ENCODE measurements around the gene INS.
"Not testable (repeated sequence)": the region's sequence is repeated elsewhere in the genome, so short reads cannot be mapped to it uniquely, and the experiment has no call there.

Gene INS

DNA sequence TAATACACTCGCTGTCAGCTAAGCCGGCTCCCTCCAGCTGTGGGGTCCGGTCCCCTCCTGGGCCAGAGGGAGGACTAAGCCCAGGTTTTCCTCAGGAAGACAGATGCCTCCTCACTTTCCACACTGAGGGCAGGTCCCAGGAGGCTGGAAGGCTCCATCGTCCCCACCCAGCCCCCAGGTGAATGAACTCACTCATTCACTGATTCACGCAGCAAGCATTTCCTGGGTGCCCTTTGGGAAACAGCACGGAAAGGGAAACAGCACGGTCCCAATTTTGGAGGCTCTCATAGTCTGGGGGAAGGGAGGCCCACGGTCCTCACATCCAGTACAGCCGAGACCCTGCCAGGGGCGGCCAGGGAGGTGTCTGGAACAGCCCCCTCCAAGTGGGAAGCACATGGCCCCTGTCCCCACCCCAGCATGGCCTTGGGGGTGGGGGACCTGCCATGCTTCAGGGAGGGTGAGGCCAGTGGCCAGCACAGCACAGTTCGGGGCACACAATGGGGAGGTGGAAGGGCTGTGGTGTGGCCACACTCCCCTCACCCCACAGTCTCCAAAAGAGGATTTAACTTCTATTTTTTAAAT is 19.9 kb upstream of the INS start:
- no peak for ATAC-seq

DNA sequence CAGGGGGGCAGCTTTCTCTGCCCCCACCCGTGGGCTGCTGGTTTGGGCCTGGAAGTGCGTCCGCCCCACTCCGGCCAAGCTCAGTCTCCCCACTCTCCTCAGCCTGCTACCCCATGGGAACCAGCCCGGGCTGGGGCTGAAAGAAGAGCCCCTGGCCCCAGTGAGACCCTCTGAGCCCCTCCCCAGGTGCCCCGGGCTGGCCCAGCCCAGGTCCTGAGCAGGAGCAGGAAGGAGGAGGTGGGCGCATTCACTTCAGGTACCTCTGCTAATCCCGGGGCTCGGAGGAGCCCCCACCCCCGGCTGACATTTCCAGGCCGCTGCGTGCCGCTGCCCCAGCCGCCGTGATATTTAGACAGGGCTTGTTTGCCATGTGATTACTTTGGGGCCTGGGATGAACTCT is 19.3 kb upstream of the INS start:
- no peak for ATAC-seq

DNA sequence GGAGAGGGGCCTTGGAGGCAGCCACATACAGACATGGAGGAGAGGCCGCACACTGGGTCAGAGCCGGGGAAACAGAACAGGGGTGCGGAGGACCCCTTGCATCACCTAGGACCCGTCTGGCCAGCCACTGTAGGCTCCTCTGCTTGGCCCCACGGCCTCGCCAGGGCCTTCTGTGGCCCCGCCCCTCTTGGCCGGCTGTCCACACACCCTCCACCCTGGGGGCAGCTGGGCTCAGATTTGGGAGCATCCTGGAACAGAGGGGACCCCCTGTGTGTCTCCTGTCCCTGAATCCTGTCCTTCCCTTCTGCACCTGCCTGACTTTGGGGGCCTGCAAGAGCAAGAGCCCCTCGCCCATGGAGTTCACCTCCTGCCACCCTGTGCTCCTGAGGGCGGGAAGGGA is 18.5 kb upstream of the INS start:
- ATAC-seq = no peak

DNA sequence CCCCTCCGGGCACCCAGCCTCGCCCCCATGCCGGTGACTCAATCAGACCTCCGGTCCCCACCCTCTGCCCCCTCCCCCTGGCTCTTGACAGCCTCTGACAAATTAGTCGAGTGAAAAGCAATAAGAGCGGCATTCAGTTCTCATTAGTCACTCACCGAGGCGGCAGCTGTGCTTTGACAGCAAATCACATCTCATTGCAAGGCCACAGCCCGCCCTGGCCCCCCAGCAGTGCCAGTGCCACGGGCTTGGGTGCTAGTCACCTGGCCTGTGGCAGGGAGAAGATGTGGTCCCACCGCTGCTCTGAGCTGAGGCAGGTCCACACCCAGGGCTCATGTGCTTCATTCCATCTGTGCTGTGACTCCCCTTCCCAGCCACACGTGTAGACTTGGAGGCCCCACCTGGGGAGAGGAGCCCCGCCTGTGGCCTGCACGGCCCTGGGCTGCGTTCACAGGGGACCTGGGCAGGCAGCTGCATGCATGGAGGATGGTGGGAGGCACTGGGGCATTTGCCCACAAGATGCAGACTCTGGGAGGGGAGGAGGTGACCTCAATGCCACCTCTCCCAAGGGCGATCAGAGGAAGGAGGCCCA is 18.0 kb upstream of the INS start:
- no peak for ATAC-seq

DNA sequence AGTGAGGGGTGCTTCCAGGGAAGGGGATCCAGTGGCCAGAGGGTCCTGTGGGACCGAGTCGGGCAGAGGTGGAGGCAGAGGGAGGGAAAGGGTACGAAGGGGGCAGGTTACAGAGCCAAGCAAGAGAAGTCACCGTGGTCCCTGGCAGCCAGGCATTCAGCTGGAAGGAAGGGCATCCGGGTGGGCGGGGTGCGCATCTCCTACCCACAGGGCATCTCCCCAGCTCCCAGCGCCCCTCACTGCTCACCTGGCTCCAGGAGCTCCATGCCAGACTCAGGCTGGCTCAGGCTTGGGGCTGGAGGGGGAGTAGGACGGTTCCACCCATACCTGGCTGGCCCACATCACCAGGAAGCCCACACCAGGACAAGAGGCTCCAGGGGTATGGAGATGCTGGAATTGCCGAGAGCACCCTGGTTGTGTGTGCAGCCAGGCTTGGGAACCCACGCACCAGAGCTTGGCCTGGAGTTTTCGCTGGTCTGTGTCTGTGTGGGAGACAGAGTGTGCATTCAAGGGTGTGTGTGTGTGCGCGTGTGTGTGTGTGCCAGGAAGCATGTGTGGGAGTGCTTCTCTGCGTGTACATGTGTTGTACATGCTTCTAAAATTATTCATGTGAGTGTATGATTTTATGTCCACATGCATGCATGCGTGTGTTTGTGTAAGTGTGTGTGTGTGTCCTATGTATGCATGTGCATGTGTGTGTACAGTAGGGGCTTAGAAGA is 17.2 kb upstream of the INS start:
- ATAC-seq = not testable (repeated sequence)

DNA sequence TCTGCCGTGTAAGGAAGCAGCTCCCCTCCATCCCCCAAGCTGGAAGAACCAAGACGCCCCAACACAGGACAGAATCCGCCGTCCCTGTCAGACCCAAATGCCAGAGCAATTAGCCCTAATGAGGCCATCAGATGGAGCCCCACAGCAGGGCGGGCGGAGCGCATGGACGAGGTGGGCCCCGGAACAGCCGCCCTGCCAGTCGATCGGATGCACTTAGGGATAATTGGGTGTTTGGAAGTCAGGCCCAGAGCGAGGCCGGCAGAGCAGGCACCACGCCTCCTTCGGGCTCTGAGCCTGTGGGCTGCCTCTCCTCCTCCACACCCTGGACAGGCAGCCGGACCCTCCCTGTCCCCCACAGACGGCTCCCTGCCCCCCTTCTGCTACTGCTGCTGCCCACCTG is 16.1 kb upstream of the INS start:
- ATAC-seq = no peak

DNA sequence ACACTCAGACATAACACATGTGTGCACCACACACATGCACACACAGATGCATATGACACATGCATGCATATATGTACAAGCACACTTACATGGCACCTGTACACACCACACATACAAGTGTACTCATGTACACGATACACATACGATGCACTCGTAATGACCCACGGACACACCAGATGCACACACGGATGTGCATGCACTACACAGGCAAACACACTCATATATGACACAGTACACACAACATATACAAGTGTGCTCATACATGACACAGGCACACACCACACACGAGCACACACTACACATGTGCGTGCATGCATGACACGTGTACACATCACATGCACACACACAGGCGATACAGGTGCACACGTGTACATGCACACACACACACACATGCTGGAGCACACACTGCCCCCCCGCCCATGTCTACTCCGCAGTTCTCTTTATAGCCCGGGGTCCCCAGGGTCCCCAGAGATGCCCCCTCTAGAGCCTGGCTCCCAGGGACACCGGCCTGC is 15.4 kb upstream of the INS start:
- no peak for ATAC-seq

DNA sequence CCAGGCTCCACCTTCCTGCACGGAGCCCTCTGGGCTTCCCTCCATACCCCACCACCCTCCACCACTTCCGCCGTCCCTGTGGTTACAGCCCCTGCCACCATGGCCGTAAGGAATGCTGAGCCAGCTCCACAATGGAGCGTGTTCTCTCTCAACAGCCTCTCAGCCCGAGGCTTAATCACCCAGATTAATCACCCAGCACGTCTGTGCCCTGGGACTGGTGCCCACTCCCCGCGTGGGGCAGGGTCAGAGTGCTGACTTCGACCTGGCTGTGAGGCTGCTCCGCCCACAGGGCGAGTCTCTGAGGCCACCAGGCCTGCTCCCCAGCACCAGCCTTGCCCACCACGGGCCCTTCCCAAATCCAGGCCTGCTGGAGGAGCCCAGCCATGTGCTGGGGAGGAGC is 14.7 kb upstream of the INS start:
- ATAC-seq = no peak

DNA sequence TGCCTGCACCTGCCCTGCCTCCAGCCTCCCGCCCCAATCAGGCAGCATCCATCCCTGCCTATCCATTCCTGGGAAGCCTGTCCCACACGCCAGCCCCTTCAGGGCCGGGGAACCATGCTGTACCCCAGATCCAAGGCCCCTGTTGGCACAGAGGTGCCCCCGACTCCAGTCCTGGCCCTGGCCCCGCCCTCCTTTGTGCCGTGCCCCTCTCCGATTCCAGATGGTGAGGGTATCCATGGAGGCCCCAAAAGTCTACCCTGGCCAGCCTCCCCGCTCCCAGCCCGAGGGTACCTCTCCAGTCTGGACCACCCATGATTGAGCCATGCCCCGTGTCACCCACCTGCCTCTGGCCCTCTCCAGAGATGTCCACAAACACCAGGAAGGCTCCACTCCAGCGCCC is 13.4 kb upstream of the INS start:
- ATAC-seq = no peak

DNA sequence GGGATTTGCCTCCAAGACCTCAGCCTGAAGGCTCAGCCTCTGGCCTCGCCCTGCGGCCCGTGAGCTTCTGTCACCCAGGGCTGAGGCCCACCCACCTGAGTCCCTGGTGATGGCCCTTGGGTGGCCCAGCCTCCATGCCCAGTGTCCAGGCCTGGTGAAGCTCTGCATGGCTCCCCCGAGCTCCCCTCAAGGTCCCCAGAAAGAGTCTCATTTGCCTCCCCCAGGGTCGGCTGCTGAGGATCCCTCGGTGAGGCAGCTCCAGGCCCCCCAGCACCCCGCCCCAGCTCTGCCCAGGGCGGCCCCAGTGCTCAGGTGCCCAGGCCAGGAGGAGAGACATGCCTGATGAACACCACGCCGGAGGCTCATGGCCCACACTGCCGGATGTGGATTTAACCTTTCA is 12.8 kb upstream of the INS start:
- no peak for ATAC-seq

DNA sequence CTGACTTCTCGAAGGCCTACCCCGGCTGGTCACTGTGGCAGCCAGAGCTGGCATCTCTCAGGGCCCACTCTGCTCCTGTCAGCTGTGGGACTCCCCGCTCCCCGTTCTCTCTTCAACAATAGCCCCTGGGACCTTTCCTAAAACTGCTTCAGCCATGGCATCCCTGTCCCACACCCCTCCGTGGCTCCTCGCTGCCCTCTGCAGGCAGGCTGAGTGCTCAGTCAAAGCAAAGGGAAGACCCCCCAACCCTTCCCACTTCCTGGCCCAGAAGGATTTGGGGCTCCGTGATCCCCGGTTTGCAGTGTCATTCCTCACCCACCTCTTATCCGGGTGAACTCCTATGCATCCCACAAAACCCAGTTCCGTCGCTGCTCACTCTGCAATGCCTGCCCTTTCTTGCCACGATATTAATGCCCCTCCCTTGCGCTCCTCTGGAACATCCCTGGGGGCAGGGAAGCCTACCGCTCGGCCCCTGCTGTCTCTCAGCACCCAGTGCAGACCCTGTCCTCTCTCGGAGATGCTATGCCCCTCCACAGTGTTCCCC is 12.2 kb upstream of the INS start:
- ATAC-seq = no peak

DNA sequence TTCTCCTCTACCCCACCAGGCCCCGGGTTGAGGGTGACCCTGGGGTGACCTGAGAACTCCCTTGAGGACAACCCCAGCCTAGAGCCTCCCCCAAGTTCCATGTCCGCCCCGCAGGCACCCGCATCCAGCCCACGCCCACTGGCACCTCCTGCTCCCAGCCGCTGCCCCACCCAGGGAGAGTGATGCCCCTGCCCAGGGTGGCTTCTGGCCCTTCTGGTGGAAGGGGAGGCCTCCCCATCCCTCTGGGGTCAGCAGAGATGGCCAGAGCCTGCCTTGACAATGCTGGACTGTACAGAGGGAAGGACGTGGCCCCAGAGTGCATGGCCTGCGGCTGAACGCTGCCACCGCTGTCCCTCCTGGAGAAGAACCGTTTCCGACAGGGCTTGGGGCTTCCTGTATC is 11.7 kb upstream of the INS start:
- ATAC-seq = no peak

DNA sequence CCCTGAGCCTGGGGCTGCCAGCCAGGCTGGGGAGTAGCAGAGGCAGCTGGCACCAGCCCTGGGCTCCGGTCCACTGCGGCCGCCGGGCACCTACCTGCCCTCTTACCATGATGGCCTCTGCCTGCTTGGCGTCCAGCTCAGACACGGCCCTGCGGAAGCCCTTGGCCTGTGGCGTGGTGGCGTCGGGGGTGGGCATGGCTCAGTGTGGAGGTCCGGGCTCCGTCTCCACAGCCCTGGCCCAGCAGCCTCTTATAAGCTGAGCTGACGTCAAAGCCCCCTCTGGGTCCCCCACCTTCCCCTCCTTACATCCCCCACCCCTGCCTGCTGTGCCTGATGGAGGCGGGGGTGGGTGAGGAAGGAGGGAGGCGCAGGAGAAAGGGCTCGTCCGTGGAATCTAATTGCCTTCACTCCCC is 10.6 kb upstream of the INS start, which contains the start of gene TH:
TSS of gene TH (minus strand) at position 225 of the 413 bp plus-strand sequence. CDS start at position 196, 29 bp downstream.
- ATAC-seq = no peak

DNA sequence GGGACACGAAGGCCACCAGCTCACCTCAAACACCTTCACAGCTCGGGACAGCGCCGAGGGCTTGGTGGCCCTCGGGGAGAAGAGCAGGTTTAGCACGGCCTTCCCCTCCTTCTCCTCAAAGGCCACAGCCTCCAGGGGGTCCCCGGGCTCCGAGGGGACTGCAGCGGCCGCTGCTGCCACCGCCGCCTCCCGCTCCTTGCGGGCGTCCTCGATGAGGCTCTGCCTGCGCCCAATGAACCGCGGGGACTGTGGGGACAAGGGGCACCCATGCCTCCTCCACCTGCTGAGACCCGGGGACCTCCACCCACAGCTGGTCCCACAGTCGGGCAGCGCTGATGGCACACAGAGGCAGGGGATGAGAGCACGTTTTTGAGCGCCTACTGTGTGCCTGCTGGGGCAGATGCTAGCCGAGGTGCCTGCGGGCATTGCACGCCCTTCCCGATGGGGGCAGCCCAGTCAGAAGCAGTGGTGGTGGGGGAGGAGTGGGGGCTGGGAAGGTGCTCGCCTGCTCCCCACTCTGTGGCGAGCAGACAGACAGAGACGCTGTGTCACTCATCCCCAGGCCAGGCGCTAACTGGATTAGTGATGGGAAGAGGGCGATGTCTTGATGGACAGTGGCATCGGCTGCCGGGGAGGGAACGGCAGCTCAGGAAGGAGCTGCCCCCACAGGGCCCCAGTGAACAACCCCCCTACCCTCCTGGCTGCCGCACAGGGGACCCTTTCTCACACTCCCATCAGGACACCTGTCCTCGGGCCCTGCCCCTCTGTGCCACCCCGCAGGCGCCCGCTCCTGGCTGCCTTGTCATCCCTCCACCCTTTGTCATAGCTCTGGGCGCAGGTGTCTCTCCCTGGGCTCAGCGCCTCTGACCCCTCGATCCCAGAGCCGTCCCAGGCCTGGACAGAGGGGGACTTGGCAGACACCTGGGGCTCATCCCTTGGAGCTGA is 8.9 kb upstream of the INS start:
- no peak for ATAC-seq

DNA sequence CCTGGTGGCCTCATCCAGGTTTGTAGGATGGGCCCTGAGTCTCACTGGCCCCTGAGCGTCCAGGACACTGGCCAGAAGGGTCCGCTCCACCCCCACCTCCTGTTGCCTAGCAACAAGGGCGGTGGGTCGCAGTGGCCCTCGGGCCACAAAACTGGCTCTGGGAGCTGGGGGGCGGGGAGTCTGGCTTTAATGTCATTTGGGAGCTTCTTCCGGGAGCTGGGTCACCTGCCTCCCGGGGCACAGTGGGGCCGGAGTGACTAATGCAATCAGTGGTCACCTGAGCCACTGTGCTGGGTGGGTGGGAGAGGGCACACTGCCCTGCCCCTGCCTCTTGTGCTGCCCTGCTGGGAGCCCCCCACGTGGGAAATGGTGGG is 8.0 kb upstream of the INS start:
- no peak for ATAC-seq

DNA sequence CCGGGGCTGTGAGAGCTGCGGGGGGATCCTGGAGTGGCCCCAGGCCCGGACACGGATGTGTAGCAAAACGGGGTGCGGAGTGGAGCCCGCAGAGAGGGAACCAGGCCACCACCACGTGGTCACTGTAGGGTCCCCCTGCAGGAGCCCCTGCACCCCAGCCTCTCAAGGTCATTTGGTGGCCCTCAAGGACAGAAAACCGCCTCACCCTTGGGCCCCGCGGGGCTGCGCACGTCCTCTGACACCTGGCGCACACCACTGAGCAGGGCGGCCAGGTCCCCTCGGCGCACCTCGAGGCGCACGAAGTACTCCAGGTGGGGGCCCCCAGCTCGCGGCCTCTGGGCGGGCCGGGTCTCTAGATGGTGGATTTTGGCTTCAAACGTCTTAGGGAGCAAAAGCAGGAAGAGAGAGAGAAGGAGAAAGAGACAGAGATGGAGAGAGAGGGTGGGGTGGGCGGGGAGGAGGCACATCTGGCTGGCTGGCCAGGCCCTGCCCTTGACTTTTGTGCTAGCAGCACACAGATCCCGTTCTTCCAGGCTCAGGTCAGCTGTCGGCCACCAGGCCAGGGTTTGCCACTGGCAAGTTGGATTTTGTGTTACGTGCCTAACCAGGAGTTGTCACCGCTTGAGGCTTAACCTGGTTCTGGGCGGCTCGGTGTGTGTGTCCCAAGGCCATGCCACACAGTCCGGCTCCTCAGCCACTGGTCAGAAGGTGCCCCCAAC is 7.4 kb upstream of the INS start:
- ATAC-seq = no peak

DNA sequence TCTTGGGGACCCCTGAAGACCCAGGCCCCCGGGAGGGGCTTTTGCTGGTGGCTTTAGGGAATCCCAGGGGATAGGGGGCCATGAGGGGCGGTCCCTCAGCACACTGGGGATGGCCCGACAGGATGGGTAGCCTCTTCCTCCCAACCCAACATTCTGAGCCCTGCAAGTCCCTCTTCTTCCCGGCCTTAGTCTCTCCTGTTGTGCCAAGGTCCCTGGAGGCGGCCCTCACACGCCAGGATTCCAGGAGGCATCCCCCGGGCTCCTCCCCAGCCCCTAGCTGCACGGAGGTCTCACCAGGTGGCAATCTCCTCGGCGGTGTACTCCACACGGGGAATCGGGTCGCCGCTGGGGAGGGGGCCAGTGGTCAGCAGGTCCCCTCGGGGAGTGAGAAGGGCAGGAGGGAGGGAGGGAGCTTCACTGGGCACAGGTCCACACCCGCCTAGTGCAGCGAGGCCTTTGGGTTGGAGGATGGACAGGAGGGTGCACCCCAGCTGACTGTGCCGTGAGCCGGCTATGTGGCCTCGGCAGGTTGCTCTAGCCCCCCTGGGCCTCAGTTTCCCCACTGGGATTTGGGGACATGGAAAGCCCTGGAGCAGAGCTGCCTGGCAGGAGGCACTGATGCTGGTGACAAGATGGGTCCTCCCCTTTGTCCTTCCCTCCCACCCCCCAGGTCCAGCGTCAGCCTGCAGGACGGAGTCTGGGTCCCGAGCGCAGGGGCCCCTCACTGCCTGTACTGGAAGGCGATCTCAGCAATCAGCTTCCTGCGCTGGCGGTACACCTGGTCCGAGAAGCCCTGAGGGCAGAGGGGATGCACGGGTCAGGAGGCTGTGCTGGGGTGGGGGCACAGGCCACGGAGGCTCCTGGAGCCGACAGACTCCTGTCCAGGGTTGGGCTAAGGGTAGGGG is 6.4 kb upstream of the INS start:
- no peak for ATAC-seq

DNA sequence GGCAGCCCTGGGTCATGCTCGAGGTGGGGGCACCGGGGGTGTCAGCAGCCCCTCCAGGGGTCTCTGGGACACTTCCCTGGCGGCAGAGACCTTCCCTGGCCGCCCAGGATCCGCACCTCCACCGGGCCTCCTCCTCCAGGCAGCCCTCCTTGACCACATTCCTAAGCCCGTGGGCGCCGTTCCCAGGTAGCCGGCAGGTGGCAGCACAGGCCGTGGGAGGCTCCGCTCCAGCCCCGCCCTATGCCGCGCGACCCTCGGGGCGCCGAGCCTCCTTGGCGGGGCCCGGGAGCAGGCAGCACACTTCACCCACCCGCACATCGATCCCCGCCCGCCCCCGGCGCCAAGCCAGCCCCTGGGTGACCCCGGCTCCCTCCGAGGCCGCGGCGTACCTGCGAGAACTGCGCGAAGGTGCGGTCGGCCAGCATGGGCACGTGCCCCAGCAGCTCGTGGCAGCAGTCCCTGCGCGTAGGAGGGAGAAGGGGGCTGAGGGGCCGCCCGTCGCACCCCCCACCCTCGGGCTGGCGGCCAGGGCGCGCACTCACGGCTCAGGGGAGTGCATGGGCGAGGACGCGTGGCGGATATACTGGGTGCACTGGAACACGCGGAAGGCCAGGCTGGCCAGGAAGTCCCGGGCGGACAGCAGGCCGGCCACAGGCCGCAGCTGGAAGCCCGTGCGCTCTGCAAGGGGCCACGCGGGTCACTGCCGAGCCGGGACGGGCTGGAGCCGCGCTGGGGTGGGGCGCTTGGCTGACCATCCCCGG is 5.3 kb upstream of the INS start:
- ATAC-seq = peak; percentile 45 to 59

DNA sequence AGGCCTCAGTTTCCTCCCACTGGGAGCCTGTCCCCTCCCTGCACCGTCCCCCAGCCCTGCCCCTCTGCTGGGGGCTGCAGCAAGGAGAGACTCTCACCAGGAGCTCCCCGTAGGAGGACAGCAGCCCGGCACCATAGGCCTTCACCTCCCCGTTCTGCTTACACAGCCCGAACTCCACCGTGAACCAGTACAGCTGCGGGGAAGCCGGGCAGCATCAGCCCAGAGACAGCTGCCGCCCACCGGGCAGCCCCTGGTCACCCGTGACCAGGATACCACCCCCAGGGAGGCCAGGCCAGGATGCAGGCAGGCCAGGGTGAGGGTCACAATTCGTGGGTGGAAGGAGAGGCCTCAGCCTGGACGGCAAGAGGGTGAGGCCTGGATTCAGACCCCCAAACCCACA is 4.6 kb upstream of the INS start:
- ATAC-seq = no peak

DNA sequence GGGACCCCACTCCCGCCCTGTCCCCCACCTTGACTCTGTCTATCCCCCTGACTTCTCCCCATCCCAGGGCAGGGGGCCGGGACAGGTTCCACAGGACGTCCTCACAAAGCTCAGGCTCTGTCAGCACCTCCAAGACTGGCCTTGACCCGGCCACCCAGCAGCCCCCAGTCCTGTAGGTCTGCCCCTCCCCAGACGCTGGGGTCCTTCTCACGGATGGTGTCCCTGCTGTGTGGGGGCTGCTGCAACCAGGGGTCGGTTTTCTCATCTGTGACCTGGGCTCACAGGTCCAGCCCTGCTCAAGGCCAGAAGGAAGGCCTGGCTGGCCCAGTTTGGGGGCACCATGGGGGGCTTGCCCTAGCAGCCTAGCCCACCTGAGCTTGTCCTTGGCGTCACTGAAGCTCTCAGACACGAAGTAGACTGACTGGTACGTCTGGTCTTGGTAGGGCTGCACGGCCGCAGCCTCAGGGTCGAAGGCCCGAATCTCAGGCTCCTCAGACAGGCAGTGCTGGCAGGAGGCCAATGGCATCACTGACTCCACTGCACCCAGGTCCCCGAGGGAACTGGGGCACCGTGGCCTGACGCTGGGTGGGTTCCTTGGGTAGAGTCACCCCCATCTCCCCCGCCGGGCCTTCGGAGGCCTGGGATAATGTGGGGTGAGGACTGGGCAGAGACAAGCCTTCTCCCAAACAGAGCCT is 4.0 kb upstream of the INS start:
- no peak for ATAC-seq

All from activated CD4-positive, CD25-positive, alpha-beta regulatory T cell treated with anti-CD3 and anti-CD28 coated beads, Interleukin-2, amount 50 U/mL, for 24 hours (primary cell).